OCI-LY1 (cell line): ENCODE data around the gene STYXL1.

ENCODE experiments used
- H2AFZ ChIP-seq: fragments of 200-600 bp; sonication (generic), shearing (Covaris generic); 2 replicates; pipeline ENCODE4 v1.6.0; 2014; ENCODE audit warnings: antibody characterized with exemption, mild to moderate bottlenecking, low read length
- H3F3A ChIP-seq: fragments of 200-600 bp; sonication (generic), shearing (Covaris generic); 2 replicates; pipeline ENCODE4 v1.6.0; 2014; ENCODE audit warnings: mild to moderate bottlenecking, antibody characterized with exemption, low read length, moderate library complexity; ENCODE audit not compliant: insufficient read depth
- H3K27ac ChIP-seq: fragments of 200-600 bp; sonication (generic); 2 replicates; pipeline ENCODE4 v1.5.1; 2014; ENCODE audit warnings: low read length, mixed run types, mild to moderate bottlenecking, low read depth; ENCODE audit not compliant: poor library complexity, severe bottlenecking
- H3K27me3 ChIP-seq: fragments of 200-600 bp; sonication (generic); 2 replicates; pipeline ENCODE4 v1.6.0; 2014; ENCODE audit warnings: antibody characterized with exemption, mild to moderate bottlenecking, low read length, moderate library complexity; ENCODE audit not compliant: insufficient read depth
- H3K36me3 ChIP-seq: fragments of 200-600 bp; sonication (generic); 2 replicates; pipeline ENCODE4 v1.6.1; 2014; ENCODE audit warnings: mild to moderate bottlenecking, antibody characterized with exemption, low read length, moderate library complexity, mixed read lengths; ENCODE audit not compliant: insufficient read depth
- H3K4me1 ChIP-seq: fragments of 200-600 bp; sonication (generic); 2 replicates; pipeline ENCODE4 v1.5.1; 2014; ENCODE audit warnings: mild to moderate bottlenecking, low read length, moderate library complexity; ENCODE audit not compliant: insufficient read depth, severe bottlenecking
- H3K4me2 ChIP-seq: fragments of 200-600 bp; sonication (generic), shearing (Covaris generic); 2 replicates; pipeline ENCODE4 v1.6.1; 2014; ENCODE audit warnings: low read length
- H3K4me3 ChIP-seq: fragments of 200-600 bp; sonication (generic); 2 replicates; pipeline ENCODE4 v1.5.1; 2014; ENCODE audit warnings: low read length, low read depth, mild to moderate bottlenecking, mixed read lengths; ENCODE audit not compliant: poor library complexity, severe bottlenecking
- H3K79me2 ChIP-seq: fragments of 200-600 bp; shearing (Covaris generic); 2 replicates; pipeline ENCODE4 v1.6.1; 2016; ENCODE audit warnings: mixed run types, low read length, mixed read lengths; ENCODE audit not compliant: insufficient read depth
- H3K9ac ChIP-seq: fragments of 200-600 bp; sonication (generic), shearing (Covaris generic); 2 replicates; pipeline ENCODE4 v1.6.1; 2014; ENCODE audit warnings: mild to moderate bottlenecking, low read length, mixed read lengths
- H3K9me2 ChIP-seq: fragments of 200-600 bp; sonication (generic), shearing (Covaris generic); 2 replicates; pipeline ENCODE4 v1.6.1; 2014; ENCODE audit warnings: low read depth, mild to moderate bottlenecking, low read length, mixed read lengths
- H3K9me3 ChIP-seq: fragments of 200-600 bp; shearing (Covaris generic); 2 replicates; pipeline ENCODE4 v1.6.1; 2014; ENCODE audit warnings: low read length, mixed read lengths
- H4K20me1 ChIP-seq: fragments of 200-600 bp; sonication (generic), shearing (Covaris generic); 2 replicates; pipeline ENCODE4 v1.6.0; 2016; ENCODE audit warnings: mild to moderate bottlenecking, low read length; ENCODE audit not compliant: insufficient read depth
- EZH2 ChIP-seq: fragments of 200-600 bp; sonication (generic), shearing (Covaris generic); IDR thresholded peaks from 2 replicates; pipeline ENCODE4 v1.8.0; 2017; ENCODE audit warnings: borderline replicate concordance, mixed run types, mild to moderate bottlenecking, antibody characterized with exemption, low read length, moderate library complexity, mixed read lengths
- TF ChIP-seq, protein P1 (sequence below): fragments of 200-600 bp; sonication (generic), shearing (Covaris generic); IDR thresholded peaks from 2 replicates; pipeline ENCODE4 v1.5.1; 2017; ENCODE audit warnings: mild to moderate bottlenecking, antibody characterized with exemption, low read length, moderate library complexity, mixed read lengths

The STYXL1 gene

GRCh38 chr7:75995996-75996395, 51.8 kb downstream of the STYXL1 start:
- H3K4me1 ChIP-seq, result peaks cover 15% of the 10 kb centered on the region
- no peak overlapping the region for H3K4me2 ChIP-seq
- no peaks in the 10 kb centered on the region for H3F3A ChIP-seq
- H3K9me2 ChIP-seq, result no peaks in the 10 kb centered on the region
- H3K4me3 ChIP-seq, result no peak overlapping the region
- H2AFZ ChIP-seq, result no peak overlapping the region
- no peaks in the 10 kb centered on the region for H3K27me3 ChIP-seq
- H3K79me2 ChIP-seq, result no peaks in the 10 kb centered on the region
- TF ChIP-seq, protein P1, sequence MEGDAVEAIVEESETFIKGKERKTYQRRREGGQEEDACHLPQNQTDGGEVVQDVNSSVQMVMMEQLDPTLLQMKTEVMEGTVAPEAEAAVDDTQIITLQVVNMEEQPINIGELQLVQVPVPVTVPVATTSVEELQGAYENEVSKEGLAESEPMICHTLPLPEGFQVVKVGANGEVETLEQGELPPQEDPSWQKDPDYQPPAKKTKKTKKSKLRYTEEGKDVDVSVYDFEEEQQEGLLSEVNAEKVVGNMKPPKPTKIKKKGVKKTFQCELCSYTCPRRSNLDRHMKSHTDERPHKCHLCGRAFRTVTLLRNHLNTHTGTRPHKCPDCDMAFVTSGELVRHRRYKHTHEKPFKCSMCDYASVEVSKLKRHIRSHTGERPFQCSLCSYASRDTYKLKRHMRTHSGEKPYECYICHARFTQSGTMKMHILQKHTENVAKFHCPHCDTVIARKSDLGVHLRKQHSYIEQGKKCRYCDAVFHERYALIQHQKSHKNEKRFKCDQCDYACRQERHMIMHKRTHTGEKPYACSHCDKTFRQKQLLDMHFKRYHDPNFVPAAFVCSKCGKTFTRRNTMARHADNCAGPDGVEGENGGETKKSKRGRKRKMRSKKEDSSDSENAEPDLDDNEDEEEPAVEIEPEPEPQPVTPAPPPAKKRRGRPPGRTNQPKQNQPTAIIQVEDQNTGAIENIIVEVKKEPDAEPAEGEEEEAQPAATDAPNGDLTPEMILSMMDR, result no peak
- TF ChIP-seq EZH2, result no peak
- H3K9ac ChIP-seq, result no peak overlapping the region
- H3K36me3 ChIP-seq, result peaks cover 23% of the 10 kb centered on the region
- no peaks in the 10 kb centered on the region for H3K9me3 ChIP-seq
- no peak overlapping the region for H3K27ac ChIP-seq
- no peaks in the 10 kb centered on the region for H4K20me1 ChIP-seq

GRCh38 chr7:75995052-75995471, 52.7 kb downstream of the STYXL1 start:
- no peak overlapping the region for H2AFZ ChIP-seq
- no peak overlapping the region for H3K27ac ChIP-seq

GRCh38 chr7:75994388-75995051, 53.3 kb downstream of the STYXL1 start, which contains the start of gene TMEM120A:
TMEM120A (minus strand) TSS chr7:75994595; CDS start chr7:75994570, 25 bp downstream.
- Histone ChIP-seq H3F3A (no peaks in the 10 kb centered on the region), H4K20me1 (no peaks in the 10 kb centered on the region), H3K4me2 (peak within 1 kb of the TSS; percentile 75), H3K9ac (peak within 1 kb of the TSS; percentile 64), H3K4me1 (peaks cover 15% of the 10 kb centered on the region), H3K27ac (no peak within 1 kb of the TSS), H3K9me3 (no peaks in the 10 kb centered on the region), H3K79me2 (no peaks in the 10 kb centered on the region), H3K36me3 (peaks cover 14% of the 10 kb centered on the region), H2AFZ (no peak within 1 kb of the TSS), H3K27me3 (no peaks in the 10 kb centered on the region), H3K9me2 (no peaks in the 10 kb centered on the region), H3K4me3 (peak within 1 kb of the TSS; percentile 79)
- TF ChIP-seq, protein P1, result no peak
- TF ChIP-seq EZH2, result no peak

More at GRCh38 chr7:75995052-75995471, 52.7 kb downstream of the STYXL1 start:
- H3K27me3 ChIP-seq, result no peaks in the 10 kb centered on the region
- H3K4me1 ChIP-seq, result peaks cover 15% of the 10 kb centered on the region
- no peaks in the 10 kb centered on the region for H3F3A ChIP-seq
- peak overlapping the region; percentile 79 for H3K4me3 ChIP-seq
- H3K9me2 ChIP-seq, result no peaks in the 10 kb centered on the region
- no peaks in the 10 kb centered on the region for H3K79me2 ChIP-seq
- peaks cover 14% of the 10 kb centered on the region for H3K36me3 ChIP-seq
- H3K9me3 ChIP-seq, result no peaks in the 10 kb centered on the region
- no peak for TF ChIP-seq EZH2
- TF ChIP-seq, protein P1, result no peak
- no peaks in the 10 kb centered on the region for H4K20me1 ChIP-seq
- peak overlapping the region; percentile 64; the same call in 1 of the 2 replicates for H3K9ac ChIP-seq
- peak overlapping the region; percentile 75 for H3K4me2 ChIP-seq
